ENCODE results near the gene NEDD4L.

GRCh38 chr18:58095655-58096054 is 51.6 kb downstream of the NEDD4L start:
- TF ChIP-seq, protein P1, sequence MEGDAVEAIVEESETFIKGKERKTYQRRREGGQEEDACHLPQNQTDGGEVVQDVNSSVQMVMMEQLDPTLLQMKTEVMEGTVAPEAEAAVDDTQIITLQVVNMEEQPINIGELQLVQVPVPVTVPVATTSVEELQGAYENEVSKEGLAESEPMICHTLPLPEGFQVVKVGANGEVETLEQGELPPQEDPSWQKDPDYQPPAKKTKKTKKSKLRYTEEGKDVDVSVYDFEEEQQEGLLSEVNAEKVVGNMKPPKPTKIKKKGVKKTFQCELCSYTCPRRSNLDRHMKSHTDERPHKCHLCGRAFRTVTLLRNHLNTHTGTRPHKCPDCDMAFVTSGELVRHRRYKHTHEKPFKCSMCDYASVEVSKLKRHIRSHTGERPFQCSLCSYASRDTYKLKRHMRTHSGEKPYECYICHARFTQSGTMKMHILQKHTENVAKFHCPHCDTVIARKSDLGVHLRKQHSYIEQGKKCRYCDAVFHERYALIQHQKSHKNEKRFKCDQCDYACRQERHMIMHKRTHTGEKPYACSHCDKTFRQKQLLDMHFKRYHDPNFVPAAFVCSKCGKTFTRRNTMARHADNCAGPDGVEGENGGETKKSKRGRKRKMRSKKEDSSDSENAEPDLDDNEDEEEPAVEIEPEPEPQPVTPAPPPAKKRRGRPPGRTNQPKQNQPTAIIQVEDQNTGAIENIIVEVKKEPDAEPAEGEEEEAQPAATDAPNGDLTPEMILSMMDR (IDR thresholded peaks at IDR 0.05; ENCODE audit: insufficient read depth, low read depth, low read length), result no peak
- no peak for TF ChIP-seq EZH2 (IDR thresholded peaks at IDR 0.05; ENCODE audit: insufficient read depth, low read length)
